Transverse colon (tissue), 4 donors: ENCODE results near the gene PACSIN2. TPM values are rescaled to one million over a fixed set of nuclear protein-coding genes. Genes with fewer than 3 reads are reported as not detected.
A peak's percentile ranks its signal among the peaks of the same experiment; 100 is the strongest.

Experiments
- DNase-seq: peaks from one replicate; pipeline ENCODE4 v3.0.0-alpha.2; 2019
- H3K27ac ChIP-seq, 4 donors: fragments of 200-600 bp; sonication (generic); 2 replicates each; pipeline ENCODE4 v1.5.1; 2016 to 2018; ENCODE audit warnings: inconsistent platforms in 4 of 4
- H3K27me3 ChIP-seq: fragments of 200-600 bp; sonication (generic); 2 replicates; pipeline ENCODE4 v1.5.1; 2017; ENCODE audit warnings: inconsistent platforms
- H3K36me3 ChIP-seq, 4 donors: fragments of 200-600 bp; sonication (generic); 2 replicates each; pipeline ENCODE4 v1.5.1; 2017 to 2019; ENCODE audit warnings: inconsistent platforms in 4 of 4
- H3K4me1 ChIP-seq, 4 donors: fragments of 200-600 bp; sonication (generic); 2 replicates each; pipeline ENCODE4 v1.5.1; 2017 to 2020; ENCODE audit warnings: inconsistent platforms in 4 of 4
- H3K4me3 ChIP-seq, 4 donors: fragments of 200-600 bp; sonication (generic); 1 replicate in 1 of 4; 2 replicates in 3 of 4; pipeline versions ENCODE4 v1.5.1 to v1.6.1; 2017 to 2019; ENCODE audit warnings: inconsistent platforms in 4 of 4
- H3K9me3 ChIP-seq, 2 donors: fragments of 200-600 bp; sonication (generic); 2 replicates each; pipeline ENCODE4 v1.5.1; 2017 to 2019; ENCODE audit warnings: inconsistent platforms in 2 of 2
- EP300 ChIP-seq: sonication (generic); formaldehyde crosslinking; IDR thresholded peaks from one replicate; pipeline ENCODE4 v1.6.1; 2017; ENCODE audit warnings: antibody characterized with exemption, low read depth
- POLR2A ChIP-seq: fragments of 450-650 bp; IDR thresholded peaks from one replicate; pipeline ENCODE4 v1.6.1; 2016; ENCODE audit warnings: antibody characterized with exemption, mild to moderate bottlenecking, moderate library complexity
- POLR2AphosphoS5 ChIP-seq, 3 donors: sonication (generic); formaldehyde crosslinking; IDR thresholded peaks; one replicate each; pipeline ENCODE4 v1.6.1; 2016; ENCODE audit warnings: antibody characterized with exemption in 3 of 3
- WGBS, 2 donors: methylation state at CpG; one replicate each; pipeline ENCODE4 v1.1.5; 2018; ENCODE audit warnings: low coverage in 1 of 2; 5-methylcytosine and 5-hydroxymethylcytosine counted together
- in situ Hi-C, 4 donors: fragments of 200-750 bp; cut with MboI; loops; one replicate each; pipeline versions ENCODE4 v1.15.0 to v1.15.1; 2017; ENCODE audit warnings: low sequenced_read_pairs in 3 of 4, low pct_ligation_motif_present in 1 of 4, low pct_unique_long_range_greater_than_20kb in 1 of 4
- intact Hi-C: fragments of 100-400 bp; cut with DNase I; formaldehyde crosslinking; loops from one replicate; pipeline ENCODE4 v1.15.1; 2023; ENCODE audit warnings: low total_unique reads
- total RNA-seq, 4 donors: library from RNA; depleted of rRNA; stranded (reverse); fragments of >200 nt; gene quantifications; one replicate each; pipeline ENCODE4 v1.1.0, GENCODE V29; 2016
- TF ChIP-seq, protein P1 (sequence below), 5 experiments: fragments of 200-600 bp in 3 of 5; fragments of 450-650 bp in 2 of 5; sonication (generic) in 3 of 5; IDR thresholded peaks; 1 replicate in 2 of 5; 2 replicates in 3 of 5; pipeline ENCODE4 v1.5.1; 2016 to 2017; ENCODE audit warnings: antibody characterized with exemption in 5 of 5, inconsistent platforms in 3 of 5, mild to moderate bottlenecking in 2 of 5, moderate library complexity in 1 of 5

The PACSIN2 gene
- total RNA-seq, 4 donors from 2014 or later, result 53.9 to 250 (median 198) TPM

GRCh38 chr22:42891008-42891407 lies 123.9 kb downstream of the PACSIN2 start:
- H3K27me3 ChIP-seq, result no peaks in the 10 kb centered on the region
- peaks cover 0 to 13% (median 0%) of the 10 kb centered on the region in 4 donors for H3K36me3 ChIP-seq
- DNase-seq, result no peak
- TF ChIP-seq, protein P1, sequence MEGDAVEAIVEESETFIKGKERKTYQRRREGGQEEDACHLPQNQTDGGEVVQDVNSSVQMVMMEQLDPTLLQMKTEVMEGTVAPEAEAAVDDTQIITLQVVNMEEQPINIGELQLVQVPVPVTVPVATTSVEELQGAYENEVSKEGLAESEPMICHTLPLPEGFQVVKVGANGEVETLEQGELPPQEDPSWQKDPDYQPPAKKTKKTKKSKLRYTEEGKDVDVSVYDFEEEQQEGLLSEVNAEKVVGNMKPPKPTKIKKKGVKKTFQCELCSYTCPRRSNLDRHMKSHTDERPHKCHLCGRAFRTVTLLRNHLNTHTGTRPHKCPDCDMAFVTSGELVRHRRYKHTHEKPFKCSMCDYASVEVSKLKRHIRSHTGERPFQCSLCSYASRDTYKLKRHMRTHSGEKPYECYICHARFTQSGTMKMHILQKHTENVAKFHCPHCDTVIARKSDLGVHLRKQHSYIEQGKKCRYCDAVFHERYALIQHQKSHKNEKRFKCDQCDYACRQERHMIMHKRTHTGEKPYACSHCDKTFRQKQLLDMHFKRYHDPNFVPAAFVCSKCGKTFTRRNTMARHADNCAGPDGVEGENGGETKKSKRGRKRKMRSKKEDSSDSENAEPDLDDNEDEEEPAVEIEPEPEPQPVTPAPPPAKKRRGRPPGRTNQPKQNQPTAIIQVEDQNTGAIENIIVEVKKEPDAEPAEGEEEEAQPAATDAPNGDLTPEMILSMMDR (IDR thresholded peaks at IDR 0.05), result no peak
- no peak for TF ChIP-seq POLR2A
- no peak for TF ChIP-seq POLR2AphosphoS5 (IDR thresholded peaks at IDR 0.05)
- TF ChIP-seq EP300, result no peak
- H3K9me3 ChIP-seq, result no peaks in the 10 kb centered on the region
- peaks cover 6 to 62% (median 12%) of the 10 kb centered on the region in 4 donors for H3K4me1 ChIP-seq
- 87% methylated on average over 13 of the region's 13 CpGs; no CpG with 5 or more reads in 1 of the 2 donors for WGBS, 2 donors
- H3K27ac ChIP-seq, result no peak overlapping the region
- intact Hi-C loops (no loop called here), in situ Hi-C loops (no loop called here)
- no peak overlapping the region for H3K4me3 ChIP-seq

DNA sequence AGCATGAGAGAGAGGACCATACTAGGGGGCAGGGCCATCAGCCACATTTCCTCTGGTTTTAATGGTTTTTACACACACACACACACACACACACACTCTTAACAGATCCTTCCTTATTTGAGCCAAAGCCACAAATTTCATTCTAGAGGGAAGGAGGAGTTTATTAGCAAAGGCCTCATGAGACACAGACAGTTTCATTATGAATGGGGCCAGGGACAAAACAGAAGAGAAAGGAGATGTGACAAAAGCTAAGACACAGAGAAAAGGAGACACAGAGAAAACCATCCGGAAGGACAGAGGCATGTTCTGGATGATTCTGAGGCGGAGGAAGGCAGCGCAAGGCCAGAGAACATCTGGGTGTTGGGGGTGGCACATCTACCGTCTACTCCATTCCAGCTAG lies 125.6 kb downstream of the PACSIN2 start:
- intact Hi-C loops, result no loop called here
- TF ChIP-seq POLR2A (no peak), EP300 (no peak)
- Histone ChIP-seq H3K27me3 (no peaks in the 10 kb centered on the region), H3K27ac (peak overlapping the region in 3 of 4 donors; percentile 34 to 73 (median 42)), H3K4me3 (no peak overlapping the region), H3K9me3 (no peaks in the 10 kb centered on the region), H3K4me1 (peaks cover 6 to 51% (median 12%) of the 10 kb centered on the region in 4 donors), H3K36me3 (peaks cover 0 to 16% (median under 1%) of the 10 kb centered on the region in 4 donors)
- WGBS, 2 donors, result 60 to 72% methylated on average over 1 to 4 of the region's 4 CpGs
- DNase-seq, result no peak
- in situ Hi-C loops, result loop anchor here in 1 of 4 donors (10.0 kb wide), 1 partner anchor 145 kb away; no protein-coding TSS in a partner anchor

- Histone ChIP-seq H3K9me3 (no peaks in the 10 kb centered on the region), H3K4me3 (no peak overlapping the region), H3K4me1 (peaks cover 6 to 54% (median 12%) of the 10 kb centered on the region in 4 donors), H3K36me3 (peaks cover 0 to 28% (median 5%) of the 10 kb centered on the region in 4 donors), H3K27me3 (no peaks in the 10 kb centered on the region), H3K27ac (peak overlapping the region; percentile 50 to 73 (median 58))
- intact Hi-C loops, result no loop called here
- in situ Hi-C loops, result loop anchor here in 1 of 4 donors (10.0 kb wide), 1 partner anchor 147 kb away; no protein-coding TSS in a partner anchor
- WGBS, 2 donors, result 27 to 52% methylated on average over 2 to 14 of the region's 14 CpGs
- DNase-seq, result peak; percentile 87
- TF ChIP-seq POLR2A, result no peak
- TF ChIP-seq EP300, result no peak
- peak; percentile 20 to 55 (median 32) for TF ChIP-seq POLR2AphosphoS5 (IDR thresholded peaks at IDR 0.05)
These were observed 127.1 kb downstream of the PACSIN2 start for GRCh38 chr22:42887523-42888507.

DNA sequence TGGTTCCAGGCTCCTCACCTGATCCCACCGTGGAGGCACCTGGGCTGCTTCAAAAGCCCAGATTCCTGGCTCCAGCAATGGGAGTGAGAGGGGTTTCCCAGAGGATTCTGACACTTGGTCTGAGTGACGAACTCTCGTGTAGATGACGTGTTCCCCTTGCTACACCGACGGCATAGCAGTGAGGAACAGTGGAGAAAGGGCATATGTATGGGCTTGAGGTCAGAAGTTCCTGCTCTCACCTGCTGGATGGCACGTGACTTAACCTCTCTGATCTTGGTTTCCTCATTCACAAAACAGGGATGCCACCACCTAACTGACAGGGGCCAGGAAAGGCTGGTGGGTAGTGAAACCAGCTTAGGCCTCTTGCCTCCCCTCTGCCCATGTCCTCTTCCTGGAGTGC lies 127.8 kb downstream of the PACSIN2 start:
- TF ChIP-seq POLR2AphosphoS5 (IDR thresholded peaks at IDR 0.05), result no peak
- TF ChIP-seq, protein P1 (IDR thresholded peaks at IDR 0.05), result no peak
- no peak for TF ChIP-seq POLR2A
- no peak for TF ChIP-seq EP300
- Histone ChIP-seq H3K36me3 (peaks cover 0 to 35% (median 5%) of the 10 kb centered on the region in 4 donors), H3K27ac (peak overlapping the region in 3 of 4 donors; percentile 55 to 73 (median 60)), H3K4me1 (peaks cover 6 to 60% (median 12%) of the 10 kb centered on the region in 4 donors), H3K4me3 (no peak overlapping the region), H3K9me3 (no peaks in the 10 kb centered on the region), H3K27me3 (no peaks in the 10 kb centered on the region)
- in situ Hi-C loops, result loop anchor here in 1 of 4 donors (10.0 kb wide), 1 partner anchor 148 kb away; no protein-coding TSS in a partner anchor
- no peak for DNase-seq
- intact Hi-C loops, result no loop called here
- 72% methylated on average over 7 of the region's 7 CpGs; no CpG with 5 or more reads in 1 of the 2 donors for WGBS, 2 donors
